Measurements from ENCODE around the gene IDI2. TPM values are rescaled to one million over a fixed set of nuclear protein-coding genes. Genes with fewer than 3 reads are reported as not detected.

Gene IDI2
- total and polyA plus RNA-seq, 2 donors (not counting 1 experiment from before 2014, with no cell fraction given) = not detected

DNA sequence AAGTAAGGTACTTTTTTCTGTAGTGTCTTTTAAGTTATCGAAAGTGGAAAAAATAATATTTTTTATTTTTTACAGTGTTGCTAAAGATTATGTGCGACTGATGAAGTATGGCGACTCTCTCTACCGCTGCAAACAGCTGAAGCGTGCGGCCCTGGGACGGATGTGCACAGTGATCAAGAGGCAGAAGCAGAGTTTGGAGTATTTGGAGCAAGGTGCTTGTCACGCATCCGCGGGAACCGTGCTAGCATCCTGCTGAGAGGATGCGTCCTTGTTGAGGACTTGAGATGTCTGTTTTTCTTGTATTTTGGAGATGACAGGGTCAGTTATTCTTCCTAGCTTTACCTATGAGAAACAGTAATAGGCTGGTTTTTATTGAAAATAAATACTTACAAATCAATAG, 29.6 kb downstream of the IDI2 start:
- no peak overlapping the region for H3K27ac ChIP-seq (ENCODE audit: insufficient read depth, low read length)
- H4K20me1 ChIP-seq (ENCODE audit: control insufficient read depth, extremely low read depth, insufficient read depth, low read length) = no peaks in the 10 kb centered on the region
- no peaks in the 10 kb centered on the region for H3K9me3 ChIP-seq (ENCODE audit: control insufficient read depth, insufficient read depth, low read depth, low read length)
- no peak overlapping the region for H3K4me2 ChIP-seq (ENCODE audit: extremely low read depth, insufficient read depth, low read length)
- H3K4me3 ChIP-seq (replicated peaks in 1 of 4; ENCODE audit: control extremely low read depth in 1 of 4, insufficient read depth in 1 of 4, low read depth in 3 of 4, low read length in 4 of 4) = no peak overlapping the region
- H3K27me3 ChIP-seq (ENCODE audit: control insufficient read depth, insufficient read depth, low read length) = no peaks in the 10 kb centered on the region
- H3K9ac ChIP-seq (ENCODE audit: insufficient read depth, low read length) = no peak overlapping the region
- DNase-seq (ENCODE audit: low read depth in 2 of 2) = no peak
- H3K79me2 ChIP-seq (ENCODE audit: control insufficient read depth, insufficient read depth, low read length) = peaks cover 40% of the 10 kb centered on the region
- no peak overlapping the region for H2AFZ ChIP-seq (ENCODE audit: low read length)
- peaks cover 25% of the 10 kb centered on the region for H3K36me3 ChIP-seq (ENCODE audit: control insufficient read depth, insufficient read depth, low read length)
- TF ChIP-seq EZH2 (IDR thresholded peaks at IDR 0.05; ENCODE audit: low read length, missing control alignments) = no peak
- TF ChIP-seq, protein P1, sequence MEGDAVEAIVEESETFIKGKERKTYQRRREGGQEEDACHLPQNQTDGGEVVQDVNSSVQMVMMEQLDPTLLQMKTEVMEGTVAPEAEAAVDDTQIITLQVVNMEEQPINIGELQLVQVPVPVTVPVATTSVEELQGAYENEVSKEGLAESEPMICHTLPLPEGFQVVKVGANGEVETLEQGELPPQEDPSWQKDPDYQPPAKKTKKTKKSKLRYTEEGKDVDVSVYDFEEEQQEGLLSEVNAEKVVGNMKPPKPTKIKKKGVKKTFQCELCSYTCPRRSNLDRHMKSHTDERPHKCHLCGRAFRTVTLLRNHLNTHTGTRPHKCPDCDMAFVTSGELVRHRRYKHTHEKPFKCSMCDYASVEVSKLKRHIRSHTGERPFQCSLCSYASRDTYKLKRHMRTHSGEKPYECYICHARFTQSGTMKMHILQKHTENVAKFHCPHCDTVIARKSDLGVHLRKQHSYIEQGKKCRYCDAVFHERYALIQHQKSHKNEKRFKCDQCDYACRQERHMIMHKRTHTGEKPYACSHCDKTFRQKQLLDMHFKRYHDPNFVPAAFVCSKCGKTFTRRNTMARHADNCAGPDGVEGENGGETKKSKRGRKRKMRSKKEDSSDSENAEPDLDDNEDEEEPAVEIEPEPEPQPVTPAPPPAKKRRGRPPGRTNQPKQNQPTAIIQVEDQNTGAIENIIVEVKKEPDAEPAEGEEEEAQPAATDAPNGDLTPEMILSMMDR (conservative IDR thresholded peaks at IDR 0.05 in 1 of 2, IDR thresholded peaks at IDR 0.05 in 1 of 2; ENCODE audit: low read depth in 1 of 2, low read length in 2 of 2) = no peak
- no peaks in the 10 kb centered on the region for H3K4me1 ChIP-seq (ENCODE audit: control insufficient read depth, extremely low read depth, insufficient read depth, low read length)

DNA sequence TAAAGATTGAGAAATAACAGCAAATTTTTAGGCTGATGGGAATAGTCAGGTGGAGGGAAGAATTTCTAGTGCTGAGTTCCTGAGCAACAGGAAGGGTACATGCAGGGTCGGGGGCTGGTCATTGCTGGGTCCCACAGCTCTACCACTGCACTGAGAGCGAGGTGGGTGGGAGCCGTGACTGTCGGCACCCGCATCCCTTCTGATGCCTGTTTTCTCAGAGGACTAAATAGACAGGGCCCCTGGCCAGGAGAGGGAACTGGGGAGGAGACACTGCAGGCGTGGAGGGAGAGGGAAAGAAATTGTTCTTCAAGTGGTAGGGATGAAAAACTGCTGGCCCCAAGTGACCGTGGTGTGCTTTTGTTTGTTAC, 30.1 kb downstream of the IDI2 start:
- Histone ChIP-seq H4K20me1 (ENCODE audit: control insufficient read depth, extremely low read depth, insufficient read depth, low read length) (peaks cover 3% of the 10 kb centered on the region), H3K79me2 (ENCODE audit: control insufficient read depth, insufficient read depth, low read length) (peaks cover 43% of the 10 kb centered on the region), H2AFZ (ENCODE audit: low read length) (no peak overlapping the region), H3K4me2 (ENCODE audit: extremely low read depth, insufficient read depth, low read length) (no peak overlapping the region), H3K4me3 (replicated peaks in 1 of 4; ENCODE audit: control extremely low read depth in 1 of 4, insufficient read depth in 1 of 4, low read depth in 3 of 4, low read length in 4 of 4) (no peak overlapping the region), H3K9me3 (ENCODE audit: control insufficient read depth, insufficient read depth, low read depth, low read length) (no peaks in the 10 kb centered on the region), H3K4me1 (ENCODE audit: control insufficient read depth, extremely low read depth, insufficient read depth, low read length) (no peaks in the 10 kb centered on the region), H3K9ac (ENCODE audit: insufficient read depth, low read length) (no peak overlapping the region), H3K27ac (ENCODE audit: insufficient read depth, low read length) (no peak overlapping the region), H3K36me3 (ENCODE audit: control insufficient read depth, insufficient read depth, low read length) (peaks cover 26% of the 10 kb centered on the region), H3K27me3 (ENCODE audit: control insufficient read depth, insufficient read depth, low read length) (no peaks in the 10 kb centered on the region)
- no peak for DNase-seq (ENCODE audit: low read depth in 2 of 2)
- TF ChIP-seq, protein P1 (conservative IDR thresholded peaks at IDR 0.05 in 1 of 2, IDR thresholded peaks at IDR 0.05 in 1 of 2; ENCODE audit: low read depth in 1 of 2, low read length in 2 of 2) = no peak
- TF ChIP-seq EZH2 (IDR thresholded peaks at IDR 0.05; ENCODE audit: low read length, missing control alignments) = no peak

DNA sequence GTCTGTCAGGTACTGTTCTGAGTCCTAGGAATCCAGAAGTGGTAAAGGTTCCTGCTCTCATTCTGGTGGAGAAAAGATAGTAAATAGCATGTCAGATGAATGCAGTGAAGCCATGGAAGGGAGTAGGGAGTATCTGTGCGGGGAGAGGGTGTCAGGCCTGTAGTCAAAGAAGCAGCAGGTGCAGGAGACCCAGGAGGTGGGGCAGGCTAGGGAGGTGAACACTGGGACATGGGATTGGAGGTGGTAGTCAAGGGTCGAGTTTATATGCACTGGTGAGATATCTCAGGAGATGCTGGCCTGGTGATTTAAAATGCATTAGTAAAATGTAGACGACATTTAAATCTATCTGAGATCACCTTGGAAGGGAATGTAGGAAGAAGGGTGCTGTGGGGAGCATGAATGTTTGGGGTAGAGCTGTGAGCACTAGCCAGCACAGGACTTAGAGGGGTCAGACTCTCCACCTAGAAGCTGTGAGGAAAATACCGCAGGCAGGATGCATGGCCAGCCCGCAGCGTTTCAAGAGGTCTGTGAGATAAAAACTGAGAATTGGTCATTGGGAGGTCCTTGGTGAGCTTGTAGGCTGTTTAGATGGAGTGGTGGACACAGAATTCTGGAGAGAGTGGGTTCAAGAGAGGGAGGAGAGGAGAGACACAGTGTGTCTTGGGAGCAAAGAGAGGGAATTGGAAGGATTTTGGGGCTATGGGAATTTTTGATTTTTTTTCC, 30.7 kb downstream of the IDI2 start:
- H3K4me1 ChIP-seq (ENCODE audit: control insufficient read depth, extremely low read depth, insufficient read depth, low read length) = no peaks in the 10 kb centered on the region
- TF ChIP-seq, protein P1 (conservative IDR thresholded peaks at IDR 0.05 in 1 of 2, IDR thresholded peaks at IDR 0.05 in 1 of 2; ENCODE audit: low read depth in 1 of 2, low read length in 2 of 2) = no peak
- no peak for TF ChIP-seq EZH2 (IDR thresholded peaks at IDR 0.05; ENCODE audit: low read length, missing control alignments)
- peaks cover 3% of the 10 kb centered on the region for H4K20me1 ChIP-seq (ENCODE audit: control insufficient read depth, extremely low read depth, insufficient read depth, low read length)
- H3K9ac ChIP-seq (ENCODE audit: insufficient read depth, low read length) = no peak overlapping the region
- H3K36me3 ChIP-seq (ENCODE audit: control insufficient read depth, insufficient read depth, low read length) = peaks cover 25% of the 10 kb centered on the region
- H3K9me3 ChIP-seq (ENCODE audit: control insufficient read depth, insufficient read depth, low read depth, low read length) = no peaks in the 10 kb centered on the region
- no peak for DNase-seq (ENCODE audit: low read depth in 2 of 2)
- H3K79me2 ChIP-seq (ENCODE audit: control insufficient read depth, insufficient read depth, low read length) = peaks cover 47% of the 10 kb centered on the region
- H3K4me2 ChIP-seq (ENCODE audit: extremely low read depth, insufficient read depth, low read length) = no peak overlapping the region
- no peaks in the 10 kb centered on the region for H3K27me3 ChIP-seq (ENCODE audit: control insufficient read depth, insufficient read depth, low read length)
- H3K27ac ChIP-seq (ENCODE audit: insufficient read depth, low read length) = no peak overlapping the region
- H2AFZ ChIP-seq (ENCODE audit: low read length) = no peak overlapping the region
- no peak overlapping the region for H3K4me3 ChIP-seq (replicated peaks in 1 of 4; ENCODE audit: control extremely low read depth in 1 of 4, insufficient read depth in 1 of 4, low read depth in 3 of 4, low read length in 4 of 4)
